IMR-90 (cell line): ENCODE data around the gene KDELR3. TPM values are rescaled to one million over a fixed set of nuclear protein-coding genes. Genes with fewer than 3 reads are reported as not detected.

Source experiments
- ATAC-seq: fragments of 200-7000 bp; cut with Tn5 transposase; 2 replicates; pipeline ENCODE4 v1.9.1; 2020; ENCODE audit warnings: low read depth, mild to moderate bottlenecking, moderate library complexity
- BruUV-seq: library from RNA; stranded (reverse); fragments of 400-500 nt; replicated peaks from 2 replicates; lab custom pipeline; 2021; lab: Mats Ljungman, UMichigan
- CTCF ChIA-PET: fragments of 300-600 bp; formaldehyde crosslinking; extraction: SDS; loops from one replicate; lab custom pipeline; 2021; ENCODE audit warnings: antibody characterized with exemption; lab: Yijun Ruan, JAX
- POLR2A ChIA-PET: fragments of 300-600 bp; sonication (Branson Sonifier 250); formaldehyde crosslinking; loops from one replicate; lab custom pipeline; 2022; ENCODE audit warnings: antibody characterized with exemption; ENCODE audit not compliant: unreplicated experiment; lab: Charles Lee
- DNase-seq: peaks from one replicate; pipeline ENCODE4 v3.0.0; 2013
- H2AFZ ChIP-seq: replicated peaks from 2 replicates; pipeline ENCODE3; 2013; ENCODE audit warnings: low read length, mild to moderate bottlenecking; ENCODE audit not compliant: poor library complexity
- H2AK5ac ChIP-seq: 2 replicates; pipeline ENCODE4 v1.6.1; 2013; ENCODE audit warnings: low read depth, low read length, inconsistent platforms
- H2AK9ac ChIP-seq: replicated peaks from 2 replicates; pipeline ENCODE3; 2013; ENCODE audit warnings: mild to moderate bottlenecking, low read depth, low read length, moderate library complexity; ENCODE audit not compliant: poor library complexity
- H2BK120ac ChIP-seq: 2 replicates; pipeline ENCODE4 v1.6.1; 2013; ENCODE audit warnings: low read depth, low read length, inconsistent platforms
- H2BK15ac ChIP-seq: 3 replicates; pipeline ENCODE4 v1.6.1; 2013; ENCODE audit warnings: low read depth, low read length, inconsistent platforms
- H2BK20ac ChIP-seq: 2 replicates; pipeline ENCODE4 v1.6.1; 2013; ENCODE audit warnings: low read depth, mild to moderate bottlenecking, inconsistent platforms, low read length, moderate library complexity
- H2BK5ac ChIP-seq: 2 replicates; pipeline ENCODE4 v1.6.1; 2013; ENCODE audit warnings: mild to moderate bottlenecking, low read depth, low read length, inconsistent platforms; ENCODE audit not compliant: poor library complexity, severe bottlenecking
- H3K14ac ChIP-seq: replicated peaks from 2 replicates; pipeline ENCODE4 v1.6.1; 2013; ENCODE audit warnings: low read depth, low read length, inconsistent platforms
- H3K18ac ChIP-seq: 2 replicates; pipeline ENCODE4 v1.6.1; 2013; ENCODE audit warnings: low read depth, low read length, control low read depth
- H3K23ac ChIP-seq: 2 replicates; pipeline ENCODE4 v1.6.1; 2013; ENCODE audit warnings: low read depth, low read length, inconsistent platforms
- H3K27ac ChIP-seq: 2 replicates; pipeline ENCODE4 v1.5.1; 2013; ENCODE audit warnings: mild to moderate bottlenecking, control low read depth, low read length; ENCODE audit not compliant: insufficient read depth
- H3K27me3 ChIP-seq: 2 replicates; pipeline ENCODE4 v1.6.1; 2013; ENCODE audit warnings: low read length; ENCODE audit not compliant: control insufficient read depth, insufficient read depth
- H3K36me3 ChIP-seq: 2 replicates; pipeline ENCODE4 v1.6.1; 2013; ENCODE audit warnings: low read length, mixed read lengths; ENCODE audit not compliant: control insufficient read depth, insufficient read depth
- H3K4ac ChIP-seq: 2 replicates; pipeline ENCODE4 v1.6.1; 2013; ENCODE audit warnings: low read depth, low read length, inconsistent platforms
- H3K4me1 ChIP-seq: 2 replicates; pipeline ENCODE4 v1.6.1; 2013; ENCODE audit warnings: low read length, mixed read lengths; ENCODE audit not compliant: control insufficient read depth, insufficient read depth
- H3K4me2 ChIP-seq: 2 replicates; pipeline ENCODE4 v1.6.1; 2013; ENCODE audit warnings: low read depth, mild to moderate bottlenecking, control low read depth, low read length, moderate library complexity
- H3K4me3 ChIP-seq: 2 replicates; pipeline ENCODE4 v1.5.1; 2013; ENCODE audit warnings: low read depth, mild to moderate bottlenecking, control low read depth, low read length, moderate library complexity; ENCODE audit not compliant: insufficient read depth
- H3K56ac ChIP-seq: 2 replicates; pipeline ENCODE4 v1.6.1; 2013; ENCODE audit warnings: low read length, inconsistent platforms; ENCODE audit not compliant: insufficient read depth; ENCODE audit errors: extremely low read depth
- H3K79me1 ChIP-seq, 2 experiments: 2 replicates each; pipeline ENCODE4 v1.6.1; 2013; ENCODE audit warnings: low read length in 2 of 2, inconsistent platforms in 1 of 2, low read depth in 1 of 2
- H3K9ac ChIP-seq: 2 replicates; pipeline ENCODE4 v1.6.1; 2013; ENCODE audit warnings: low read depth, low read length, control low read depth
- H3K9me1 ChIP-seq: 2 replicates; pipeline ENCODE4 v1.6.1; 2013; ENCODE audit warnings: low read length, inconsistent platforms; ENCODE audit not compliant: insufficient read depth
- H3K9me3 ChIP-seq: 2 replicates; pipeline ENCODE4 v1.6.1; 2013; ENCODE audit warnings: low read length; ENCODE audit not compliant: control insufficient read depth, insufficient read depth
- H4K20me1 ChIP-seq: 2 replicates; pipeline ENCODE4 v1.6.1; 2013; ENCODE audit warnings: low read length, inconsistent platforms; ENCODE audit not compliant: insufficient read depth
- H4K5ac ChIP-seq: 2 replicates; pipeline ENCODE4 v1.6.1; 2013; ENCODE audit warnings: mild to moderate bottlenecking, low read depth, low read length, control low read depth
- H4K8ac ChIP-seq, 2 experiments: 2 replicates each; pipeline ENCODE4 v1.6.1; 2013; ENCODE audit warnings: low read depth in 2 of 2, low read length in 2 of 2, control low read depth in 1 of 2, inconsistent platforms in 1 of 2
- H4K91ac ChIP-seq: 2 replicates; pipeline ENCODE4 v1.6.1; 2013; ENCODE audit warnings: low read depth, low read length, inconsistent platforms; ENCODE audit not compliant: insufficient read depth
- BHLHE40 ChIP-seq: fragments of 150-350 bp; IDR thresholded peaks from 2 replicates; pipeline ENCODE4 v1.6.1; 2016; ENCODE audit warnings: mild to moderate bottlenecking, low read depth, low read length
- CHD1 ChIP-seq: IDR thresholded peaks from 2 replicates; pipeline ENCODE4 v1.6.1; 2012; ENCODE audit warnings: low read depth, low read length, improper control_type of control experiment
- CTCF ChIP-seq: conservative IDR thresholded peaks from 2 replicates; pipeline ENCODE4 v1.5.1; 2012; ENCODE audit warnings: mild to moderate bottlenecking, low read depth, low read length, improper control_type of control experiment
- ELK1 ChIP-seq: fragments of 150-350 bp; IDR thresholded peaks from 2 replicates; pipeline ENCODE4 v1.6.1; 2016; ENCODE audit warnings: low read depth, mild to moderate bottlenecking, low read length, moderate library complexity, borderline replicate concordance
- MAFK ChIP-seq: IDR thresholded peaks from 2 replicates; pipeline ENCODE4 v1.6.1; 2012; ENCODE audit warnings: low read depth, low read length, improper control_type of control experiment
- MAZ ChIP-seq: IDR thresholded peaks from 2 replicates; pipeline ENCODE4 v1.6.1; 2012; ENCODE audit warnings: low read depth, mild to moderate bottlenecking, low read length, improper control_type of control experiment, moderate library complexity, borderline replicate concordance
- MXI1 ChIP-seq: IDR thresholded peaks from 2 replicates; pipeline ENCODE4 v1.6.1; 2012; ENCODE audit warnings: low read depth, mild to moderate bottlenecking, low read length, moderate library complexity, borderline replicate concordance
- NFE2L2 ChIP-seq: fragments of 150-350 bp; IDR thresholded peaks from 2 replicates; pipeline ENCODE4 v1.6.1; 2016; ENCODE audit warnings: low read depth, mild to moderate bottlenecking, low read length
- POLR2A ChIP-seq: IDR thresholded peaks from 2 replicates; pipeline ENCODE4 v1.6.1; 2012; ENCODE audit warnings: mild to moderate bottlenecking, low read depth, low read length
- RAD21 ChIP-seq: IDR thresholded peaks from 2 replicates; pipeline ENCODE4 v1.6.1; 2012; ENCODE audit warnings: low read length, improper control_type of control experiment
- RCOR1 ChIP-seq: IDR thresholded peaks from 2 replicates; pipeline ENCODE4 v1.6.1; 2012; ENCODE audit warnings: mild to moderate bottlenecking, low read length, improper control_type of control experiment; ENCODE audit not compliant: insufficient replicate concordance
- SMC3 ChIP-seq: fragments of 150-350 bp; IDR thresholded peaks from 2 replicates; pipeline ENCODE4 v1.6.1; 2016; ENCODE audit warnings: low read depth, mild to moderate bottlenecking, antibody characterized with exemption, low read length, moderate library complexity
- WGBS, 2 experiments: methylation state at CpG; one replicate each; pipeline versions ENCODE4 v1.1.5 to v1.1.7; 2013; ENCODE audit warnings: missing lambda C conversion rate in 2 of 2; ENCODE audit not compliant: insufficient read length in 1 of 2; ENCODE audit errors: extremely low coverage in 2 of 2; 5-methylcytosine and 5-hydroxymethylcytosine counted together
- dilution Hi-C: fragments of 300-500 bp; cut with HindIII; formaldehyde crosslinking; loops from one replicate; pipeline ENCODE4 v1.14.3; 2018; ENCODE audit warnings: low sequenced_read_pairs; ENCODE audit not compliant: unreplicated experiment
- in situ Hi-C: fragments of 300-500 bp; cut with MboI; formaldehyde crosslinking; loops from 3 replicates; pipeline ENCODE4 v1.14.3; 2019; ENCODE audit warnings: low sequenced_read_pairs, inconsistent platforms, mixed read lengths
- intact Hi-C: fragments of 100-400 bp; cut with micrococcal nuclease; formaldehyde crosslinking; loops from 2 replicates; pipeline ENCODE4 v1.10.0; 2022
- polyA plus RNA-seq, 3 experiments: library from polyadenylated mRNA; depleted of rRNA; stranded (reverse); fragments of >200 nt; gene quantifications; 2 replicates each; pipeline ENCODE4 v1.2.3, GENCODE V29; 2012; ENCODE audit warnings: low replicate concordance in 1 of 3
- total RNA-seq: library from RNA; depleted of rRNA; stranded (reverse); fragments of >200 nt; gene quantifications from 2 replicates; pipeline ENCODE4 v1.2.3, GENCODE V29; 2012
- TF ChIP-seq, protein P1 (sequence below): fragments of 150-350 bp; IDR thresholded peaks from 2 replicates; pipeline ENCODE4 v1.6.1; 2017; ENCODE audit warnings: mild to moderate bottlenecking, antibody characterized with exemption, low read length, low read depth

KDELR3 gene
- total and polyA plus RNA-seq, 2 of the 4 experiments (the other 2 are of a cell fraction): 129 to 224 TPM

DNA sequence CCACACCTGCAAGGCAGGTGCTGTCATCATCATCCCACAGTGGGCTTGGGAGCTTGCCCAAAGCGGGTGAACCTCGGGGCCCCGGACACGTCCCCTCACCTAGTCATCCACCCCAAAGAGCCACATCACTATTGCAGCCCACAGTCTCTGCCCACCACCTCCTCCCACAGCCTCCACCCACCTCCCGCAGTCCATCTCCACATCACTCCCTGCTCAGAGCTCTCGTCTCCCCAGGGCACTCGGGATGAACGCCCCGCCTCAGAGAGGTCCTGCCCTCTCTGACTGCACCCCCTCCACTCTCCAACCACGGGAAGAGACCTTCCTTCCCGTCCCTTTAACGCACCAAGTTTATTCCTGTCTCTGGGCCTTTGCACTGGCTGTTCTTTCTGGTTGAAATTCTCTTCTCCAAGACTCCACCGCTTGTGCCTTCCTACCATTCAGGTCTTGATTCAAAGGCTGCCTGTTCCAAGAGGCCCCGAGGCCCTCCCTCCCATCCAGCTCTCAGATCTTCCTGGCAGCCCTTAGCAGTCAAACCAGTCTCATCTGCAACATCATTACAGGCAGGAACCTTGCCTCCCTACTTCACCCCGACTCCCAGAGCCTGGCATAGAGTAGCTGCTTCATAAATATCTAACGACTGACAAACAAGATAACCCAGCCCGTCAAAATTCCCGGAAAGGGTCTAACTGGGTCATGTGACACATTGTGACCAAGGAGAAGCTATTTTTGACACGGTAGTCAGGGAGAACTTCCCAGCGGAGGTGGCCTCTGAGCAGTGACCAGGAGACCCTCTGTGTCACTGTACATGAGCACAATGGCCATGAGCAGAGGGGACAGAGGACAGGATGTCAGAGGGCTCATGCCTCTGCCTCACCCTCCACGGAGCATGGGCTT lies 24.0 kb upstream of the KDELR3 start:
- H2AK9ac ChIP-seq: no peak overlapping the region
- no peak overlapping the region for H2BK20ac ChIP-seq

More for the DNA sequence above, 24.0 kb upstream of the KDELR3 start:
- ATAC-seq: no peak
- Histone ChIP-seq H3K14ac (no peak overlapping the region), H3K27ac (no peak overlapping the region), H3K9me3 (no peaks in the 10 kb centered on the region), H2AK5ac (no peak overlapping the region), H3K4me2 (no peak overlapping the region), H3K4me3 (no peak overlapping the region), H3K4ac (no peak overlapping the region), H2AFZ (no peak overlapping the region), H2BK120ac (no peak overlapping the region), H2BK15ac (no peak overlapping the region), H3K9me1 (no peaks in the 10 kb centered on the region), H3K36me3 (no peaks in the 10 kb centered on the region), H4K8ac (no peak overlapping the region), H3K18ac (no peak overlapping the region), H4K5ac (no peak overlapping the region), H3K23ac (no peak overlapping the region; the same call in 1 of the 2 replicates), H3K79me1 (no peaks in the 10 kb centered on the region), H2BK5ac (no peak overlapping the region), H4K91ac (no peak overlapping the region), H3K9ac (no peak overlapping the region), H3K4me1 (no peaks in the 10 kb centered on the region), H4K20me1 (no peaks in the 10 kb centered on the region; the same call in 1 of the 2 replicates), H3K27me3 (peaks cover 58% of the 10 kb centered on the region), H3K56ac (no peak overlapping the region)
- in situ Hi-C loops (no loop called here), dilution Hi-C loops (no loop called here), intact Hi-C loops (no loop called here)
- no peak for TF ChIP-seq SMC3
- TF ChIP-seq RAD21: no peak
- no peak for TF ChIP-seq POLR2A
- no peak for TF ChIP-seq CHD1
- TF ChIP-seq ELK1: no peak
- no peak for TF ChIP-seq BHLHE40
- TF ChIP-seq MAFK: no peak
- no peak for TF ChIP-seq MXI1
- no peak for TF ChIP-seq CTCF
- no peak for TF ChIP-seq RCOR1
- TF ChIP-seq MAZ: no peak
- TF ChIP-seq, protein P1, sequence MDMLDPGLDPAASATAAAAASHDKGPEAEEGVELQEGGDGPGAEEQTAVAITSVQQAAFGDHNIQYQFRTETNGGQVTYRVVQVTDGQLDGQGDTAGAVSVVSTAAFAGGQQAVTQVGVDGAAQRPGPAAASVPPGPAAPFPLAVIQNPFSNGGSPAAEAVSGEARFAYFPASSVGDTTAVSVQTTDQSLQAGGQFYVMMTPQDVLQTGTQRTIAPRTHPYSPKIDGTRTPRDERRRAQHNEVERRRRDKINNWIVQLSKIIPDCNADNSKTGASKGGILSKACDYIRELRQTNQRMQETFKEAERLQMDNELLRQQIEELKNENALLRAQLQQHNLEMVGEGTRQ: no peak
- TF ChIP-seq NFE2L2: no peak
- DNase-seq: no peak
- BruUV-seq: no TSS peak
- ChIA-PET CTCF (no interaction called here), POLR2A (no interaction called here)
- WGBS, 2 experiments: 53% methylated on average over 9 of the region's 21 CpGs; no CpG with 5 or more reads in 1 of the 2 experiments
